IPS-15b (cell line): ENCODE results near the gene SPIRE1.
"Not testable (repeated sequence)": the region's sequence is repeated elsewhere in the genome, so short reads cannot be mapped to it uniquely, and the experiment has no call there.

Experiments
- H3K27me3 ChIP-seq: one replicate; pipeline ENCODE4 v1.6.1; 2013; ENCODE audit warnings: low read length; ENCODE audit not compliant: control insufficient read depth, insufficient read depth
- H3K36me3 ChIP-seq: one replicate; pipeline ENCODE4 v1.6.1; 2013; ENCODE audit warnings: low read length; ENCODE audit not compliant: control insufficient read depth, insufficient read depth
- H3K4me1 ChIP-seq: one replicate; pipeline ENCODE4 v1.6.1; 2013; ENCODE audit warnings: mild to moderate bottlenecking, low read length; ENCODE audit not compliant: control insufficient read depth, insufficient read depth
- H3K4me3 ChIP-seq: one replicate; pipeline ENCODE4 v1.5.1; 2013; ENCODE audit warnings: low read depth, low read length
- H3K9ac ChIP-seq: one replicate; pipeline ENCODE4 v1.6.1; 2013; ENCODE audit warnings: low read depth, mild to moderate bottlenecking, low read length
- H3K9me3 ChIP-seq: one replicate; pipeline ENCODE4 v1.6.1; 2013; ENCODE audit warnings: mild to moderate bottlenecking, low read length; ENCODE audit not compliant: control insufficient read depth, insufficient read depth

Gene SPIRE1

DNA sequence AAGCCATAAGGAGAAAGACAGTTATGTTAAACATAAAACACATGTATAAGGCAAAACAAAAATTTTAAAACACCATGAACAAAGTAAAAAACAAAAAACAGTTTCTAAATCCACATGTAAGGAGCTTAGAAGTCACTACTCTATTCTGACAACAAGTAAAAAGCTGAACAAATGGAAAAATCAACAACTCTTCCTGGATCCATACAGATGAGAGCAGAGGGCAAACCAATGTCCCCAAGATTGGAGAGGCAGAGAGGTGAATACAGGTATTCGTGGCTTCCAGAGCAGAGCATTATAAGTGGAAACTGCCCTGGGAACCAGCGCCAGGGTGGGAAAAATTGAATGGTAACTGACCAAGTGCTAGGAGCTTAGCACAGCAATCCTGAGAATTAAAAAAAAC lies 93.5 kb downstream of the SPIRE1 start:
- Histone ChIP-seq H3K9ac (no peak overlapping the region), H3K27me3 (no peaks in the 10 kb centered on the region), H3K36me3 (no peaks in the 10 kb centered on the region), H3K4me1 (no peaks in the 10 kb centered on the region), H3K4me3 (no peak overlapping the region), H3K9me3 (no peaks in the 10 kb centered on the region)

DNA sequence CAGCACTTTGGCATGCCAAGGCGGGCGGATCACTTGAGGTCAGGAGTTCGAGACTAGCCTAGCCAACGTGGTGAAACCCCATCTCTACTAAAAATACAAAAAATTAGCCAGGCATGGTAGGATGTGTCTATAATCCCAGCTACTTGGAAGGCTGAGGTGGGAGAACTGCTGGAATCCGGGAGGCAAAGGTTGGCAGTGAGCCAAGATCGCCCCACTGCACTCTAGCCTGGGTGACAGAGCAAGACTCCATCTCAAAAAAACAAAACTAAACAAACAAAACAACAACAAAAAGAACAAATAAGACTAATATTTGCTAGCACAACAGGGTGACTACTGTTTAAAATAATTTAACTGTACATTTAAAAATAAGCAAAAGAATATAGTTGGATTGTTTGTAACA lies 97.3 kb downstream of the SPIRE1 start:
- H3K9ac ChIP-seq, H3K4me3 ChIP-seq, H3K27me3 ChIP-seq, H3K4me1 ChIP-seq, H3K36me3 ChIP-seq, H3K9me3 ChIP-seq: not testable (repeated sequence)

DNA sequence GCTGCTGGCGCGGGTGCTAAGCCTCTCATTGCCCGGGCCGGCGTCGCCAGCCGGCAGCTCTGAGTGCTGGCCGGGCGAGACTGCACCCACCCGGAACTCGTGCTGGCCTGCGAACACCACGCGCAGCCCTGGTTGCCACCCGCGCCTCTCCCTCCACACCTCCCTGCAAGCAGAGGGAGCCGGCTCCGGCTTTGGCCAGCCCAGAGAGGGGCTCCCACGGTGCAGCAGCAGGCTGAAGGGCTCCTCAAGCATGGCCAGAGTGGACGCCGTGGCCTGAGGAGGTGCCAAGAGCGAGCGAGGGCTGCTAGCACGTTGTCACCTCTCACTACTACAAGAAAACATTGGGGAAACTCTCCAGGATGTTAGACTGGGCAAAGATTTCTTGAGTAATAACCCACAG lies 98.6 kb downstream of the SPIRE1 start:
- no peaks in the 10 kb centered on the region for H3K27me3 ChIP-seq
- no peaks in the 10 kb centered on the region for H3K36me3 ChIP-seq
- no peak overlapping the region for H3K9ac ChIP-seq
- H3K4me1 ChIP-seq = no peaks in the 10 kb centered on the region
- no peak overlapping the region for H3K4me3 ChIP-seq
- H3K9me3 ChIP-seq = peaks cover 8% of the 10 kb centered on the region

DNA sequence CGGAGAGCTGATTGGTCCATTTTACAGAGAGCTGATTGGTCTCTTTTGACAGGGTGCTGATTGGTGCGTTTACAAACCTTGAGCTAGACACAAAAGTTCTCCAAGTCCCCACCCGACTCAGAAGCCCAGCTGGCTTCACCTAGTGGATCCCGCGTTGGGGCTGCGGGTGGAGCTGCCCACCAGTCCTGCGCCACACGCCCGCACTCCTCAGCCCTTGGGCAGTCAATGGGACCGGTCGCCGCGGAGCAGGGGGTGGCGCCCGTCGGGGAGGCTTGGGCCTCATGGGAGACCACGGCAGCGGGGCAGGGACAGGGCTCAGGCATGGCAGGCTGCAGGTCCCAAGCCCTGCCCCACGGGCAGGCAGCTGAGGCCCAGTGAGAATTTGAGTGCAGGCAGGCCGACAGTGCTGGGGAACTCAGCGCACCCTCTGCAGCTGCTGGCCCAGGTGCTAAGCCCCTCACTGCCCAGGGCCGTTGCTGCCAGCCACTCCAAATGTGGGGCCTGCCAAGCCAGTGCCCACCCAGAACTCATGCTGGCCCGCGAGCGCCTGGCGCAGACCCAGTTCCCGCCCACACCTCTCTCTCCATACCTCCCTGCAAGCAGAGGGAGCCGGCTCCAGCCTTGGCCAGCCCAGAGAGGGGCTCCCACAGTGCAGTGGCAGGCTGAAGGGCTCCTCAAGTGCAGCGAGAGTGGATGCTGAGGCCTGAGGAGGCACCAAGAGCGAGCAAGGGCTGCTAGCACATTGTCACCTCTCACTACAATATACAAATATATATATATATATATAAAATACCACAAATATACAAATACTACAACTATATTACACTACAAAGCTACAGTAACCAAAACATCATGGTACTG lies 100.7 kb downstream of the SPIRE1 start:
- no peak overlapping the region for H3K9ac ChIP-seq
- H3K9me3 ChIP-seq = peaks cover 14% of the 10 kb centered on the region
- H3K36me3 ChIP-seq = no peaks in the 10 kb centered on the region

DNA sequence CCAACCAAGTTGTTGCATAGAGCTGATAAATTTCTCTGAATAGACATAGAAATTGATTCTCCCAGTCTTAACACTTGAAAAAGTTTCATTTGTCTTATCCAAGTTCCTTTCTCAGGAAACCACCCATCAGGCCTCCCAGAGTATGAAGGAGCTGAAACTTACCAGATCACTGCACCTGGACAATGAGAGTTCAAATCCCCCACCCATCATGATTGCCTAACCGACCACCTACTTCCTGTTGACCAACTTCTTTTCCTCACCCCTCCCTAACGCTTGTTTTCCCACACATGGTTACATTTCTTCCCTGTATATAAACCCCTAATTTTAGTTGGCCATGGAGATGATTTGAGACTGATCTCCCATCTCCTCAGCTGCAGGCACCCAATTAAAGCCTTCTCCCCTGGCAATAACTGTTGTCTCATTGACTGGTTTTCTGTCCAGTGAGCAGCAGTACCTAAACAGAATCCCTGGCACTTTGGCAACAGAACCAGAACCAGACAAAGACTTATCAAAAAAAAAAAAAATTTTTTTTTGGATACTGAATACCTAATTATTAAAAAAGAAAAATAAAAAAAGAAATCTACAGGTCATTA lies 103.0 kb downstream of the SPIRE1 start:
- H3K4me1 ChIP-seq = peaks cover 6% of the 10 kb centered on the region
- H3K9ac ChIP-seq = no peak overlapping the region
- no peaks in the 10 kb centered on the region for H3K27me3 ChIP-seq
- H3K36me3 ChIP-seq = no peaks in the 10 kb centered on the region
- no peak overlapping the region for H3K4me3 ChIP-seq
- peaks cover 14% of the 10 kb centered on the region for H3K9me3 ChIP-seq

More for the DNA sequence above, 100.7 kb downstream of the SPIRE1 start:
- H3K4me1 ChIP-seq = no peaks in the 10 kb centered on the region
- no peaks in the 10 kb centered on the region for H3K27me3 ChIP-seq
- no peak overlapping the region for H3K4me3 ChIP-seq

DNA sequence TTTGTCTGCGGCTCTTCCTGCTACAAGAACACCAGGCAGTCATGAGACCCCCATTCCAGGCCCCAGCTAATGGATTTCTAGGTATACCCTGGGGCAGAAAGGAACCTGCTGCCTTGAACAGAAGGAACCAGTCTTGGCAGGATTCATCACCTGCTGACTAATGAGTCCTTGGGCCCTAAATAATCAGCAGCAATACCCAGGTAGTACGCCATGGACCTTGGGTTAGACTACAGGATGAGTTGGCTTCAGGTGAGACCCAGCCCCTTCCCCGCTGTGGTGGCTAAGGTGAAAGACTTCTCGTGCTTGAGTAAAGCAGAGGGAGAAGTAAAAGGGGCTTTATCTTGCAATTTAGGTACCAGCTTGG lies 105.0 kb downstream of the SPIRE1 start:
- H3K9me3 ChIP-seq = peaks cover 14% of the 10 kb centered on the region
- H3K4me3 ChIP-seq = no peak overlapping the region
- H3K36me3 ChIP-seq = no peaks in the 10 kb centered on the region
- H3K9ac ChIP-seq = no peak overlapping the region
- H3K27me3 ChIP-seq = no peaks in the 10 kb centered on the region
- H3K4me1 ChIP-seq = peaks cover 6% of the 10 kb centered on the region

DNA sequence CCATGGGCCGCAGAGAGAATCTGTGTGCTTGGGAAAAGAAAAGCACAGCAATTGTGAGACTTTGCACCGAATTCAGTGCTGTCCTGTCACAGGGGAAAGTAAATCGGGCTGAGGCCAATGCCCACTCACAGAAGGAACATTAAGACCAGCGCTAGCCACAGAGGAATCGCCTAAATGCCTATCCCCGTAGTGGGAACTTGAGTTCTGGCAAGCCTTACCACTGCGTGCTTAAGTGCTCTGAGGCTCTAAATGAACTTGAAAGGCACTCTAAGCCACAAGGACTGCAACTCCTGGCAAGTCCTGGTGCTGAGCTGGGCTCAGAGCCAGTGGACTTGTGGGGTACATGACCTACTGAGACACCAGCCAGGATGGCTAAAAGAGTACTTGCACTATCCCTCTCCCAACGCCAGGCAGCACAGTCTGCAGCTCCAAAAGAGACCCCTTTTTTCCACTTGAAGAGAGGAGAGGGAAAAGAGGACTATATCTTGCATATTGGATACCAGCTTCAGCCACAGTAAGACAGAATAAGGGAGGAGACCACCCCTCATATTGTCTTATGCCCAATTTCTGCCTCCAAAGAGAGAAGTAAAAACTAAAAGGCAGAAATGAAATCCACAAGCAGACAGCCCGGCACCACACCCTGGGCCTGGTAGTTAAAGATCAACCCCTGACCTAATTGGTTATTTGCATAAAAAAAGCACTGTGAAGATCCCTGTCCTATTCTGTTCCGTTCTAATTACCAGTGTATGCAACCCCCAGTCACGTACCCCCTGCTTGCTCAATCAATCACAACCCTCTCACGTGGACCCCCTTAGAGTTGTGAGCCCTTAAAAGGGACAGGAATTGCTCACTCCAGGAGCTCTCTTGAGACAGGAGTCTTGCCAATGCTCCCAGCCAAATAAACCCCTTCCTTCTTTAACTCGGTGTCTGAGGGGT lies 105.7 kb downstream of the SPIRE1 start:
- not testable (repeated sequence) for H3K36me3 ChIP-seq, H3K4me3 ChIP-seq, H3K4me1 ChIP-seq, H3K9ac ChIP-seq, H3K27me3 ChIP-seq
- peaks cover 14% of the 10 kb centered on the region for H3K9me3 ChIP-seq

DNA sequence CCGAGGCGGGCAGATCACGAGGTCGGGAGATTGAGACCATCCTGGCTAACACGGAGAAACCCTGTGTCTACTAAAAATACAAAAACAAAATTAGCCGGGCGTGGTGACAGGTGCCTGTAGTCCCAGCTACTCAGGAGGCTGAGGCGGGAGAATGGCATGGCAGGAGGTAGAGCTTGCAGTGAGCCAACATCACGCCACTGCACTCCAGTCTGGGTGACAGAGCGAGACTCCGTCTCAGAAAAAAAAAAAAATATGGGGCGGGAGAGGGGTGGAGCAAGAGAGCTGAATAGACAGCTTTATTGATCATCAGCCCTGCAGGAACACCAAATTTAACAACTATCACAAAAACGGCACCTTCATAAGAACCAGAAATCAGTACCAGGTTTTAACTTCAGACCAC lies 106.4 kb downstream of the SPIRE1 start:
- peaks cover 14% of the 10 kb centered on the region for H3K9me3 ChIP-seq
- not testable (repeated sequence) for H3K9ac ChIP-seq, H3K36me3 ChIP-seq, H3K4me3 ChIP-seq, H3K27me3 ChIP-seq, H3K4me1 ChIP-seq

DNA sequence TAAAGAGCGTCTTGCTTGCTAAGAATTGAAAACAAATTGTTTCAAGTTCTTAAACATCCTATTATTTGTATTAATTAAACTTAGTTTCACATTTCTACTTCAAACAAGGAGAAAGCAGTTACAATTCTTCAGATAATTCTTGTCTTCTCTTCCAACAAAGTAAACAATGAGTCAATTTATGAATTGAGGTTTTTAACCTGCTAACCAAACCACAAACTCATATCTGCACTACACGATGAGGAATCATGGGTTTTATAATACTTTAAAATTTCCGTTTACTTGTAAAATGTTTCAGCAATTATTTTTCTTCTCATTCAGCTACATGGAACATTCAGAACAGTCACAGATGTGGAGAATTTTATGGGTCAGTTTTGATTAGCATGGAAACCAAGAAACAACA lies 114.2 kb downstream of the SPIRE1 start:
- Histone ChIP-seq H3K4me1 (no peaks in the 10 kb centered on the region), H3K9me3 (no peaks in the 10 kb centered on the region), H3K27me3 (no peaks in the 10 kb centered on the region), H3K36me3 (no peaks in the 10 kb centered on the region), H3K4me3 (no peak overlapping the region), H3K9ac (no peak overlapping the region)

DNA sequence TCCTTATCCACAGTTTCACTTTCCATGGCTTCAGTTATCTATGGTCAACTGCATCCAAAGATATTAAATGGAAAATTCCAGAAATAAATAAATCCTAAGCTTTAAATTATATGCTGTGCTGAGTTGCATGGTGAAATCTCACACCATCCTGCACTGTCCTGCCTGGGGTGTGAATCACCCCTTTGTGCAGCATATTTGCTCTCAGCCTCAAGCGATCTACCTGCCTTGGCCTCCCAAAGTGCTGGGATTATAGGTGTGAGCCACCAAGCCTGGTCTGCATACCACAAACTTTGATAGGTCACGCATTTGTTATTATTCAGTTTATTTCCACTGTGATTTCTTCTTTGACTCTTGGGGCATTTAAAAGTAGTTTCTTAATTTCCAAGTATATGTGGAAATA lies 117.2 kb downstream of the SPIRE1 start:
- no peak overlapping the region for H3K9ac ChIP-seq
- no peaks in the 10 kb centered on the region for H3K27me3 ChIP-seq
- no peaks in the 10 kb centered on the region for H3K9me3 ChIP-seq
- H3K36me3 ChIP-seq = no peaks in the 10 kb centered on the region
- H3K4me1 ChIP-seq = no peaks in the 10 kb centered on the region
- no peak overlapping the region for H3K4me3 ChIP-seq

DNA sequence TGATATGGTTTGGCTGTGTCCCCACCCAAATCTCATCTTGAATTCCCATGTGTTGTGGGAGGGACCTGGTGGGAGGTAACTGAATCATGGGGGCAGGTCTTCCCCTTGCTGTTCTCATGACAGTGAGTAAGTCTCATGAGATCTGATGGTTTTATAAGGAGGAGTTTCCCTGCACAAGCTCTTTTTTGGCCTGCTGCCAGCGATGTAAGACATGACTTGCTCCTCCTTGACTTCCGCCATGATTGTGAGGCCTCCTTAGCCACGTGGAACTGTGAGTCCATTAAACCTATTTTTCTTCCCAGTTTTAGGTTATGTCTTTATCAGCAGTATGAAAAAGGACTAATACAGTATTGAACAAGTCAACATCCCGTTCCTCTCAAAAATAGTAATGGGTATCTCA lies 118.7 kb downstream of the SPIRE1 start:
- not testable (repeated sequence) for H3K9me3 ChIP-seq, H3K4me3 ChIP-seq, H3K27me3 ChIP-seq, H3K9ac ChIP-seq, H3K36me3 ChIP-seq, H3K4me1 ChIP-seq
